Natural killer cell treated with Interleukin-12 subunit alpha and Interleukin-12 subunit beta and Interleukin-15 and Interleukin-18, amount 100 ng/mL, for 72 hours (primary cell): Measurements from ENCODE around the gene FAM163B. TPM values are rescaled to one million over a fixed set of nuclear protein-coding genes. Genes with fewer than 3 reads are reported as not detected.

Source experiments
- ATAC-seq, 2 donors: fragments of 150-1000 bp; cut with Tn5 transposase in 1 of 2; sonication (Bioruptor Pico), chemical (Tn5 transposase) in 1 of 2; 2 replicates each; pipeline ENCODE4 v1.10.0; 2021
- DNase-seq: peaks from one replicate; pipeline ENCODE4 v3.0.0; 2022; ENCODE audit warnings: low spot score
- H3K27ac Mint-ChIP-seq, 2 donors: 1 replicate in 1 of 2; 2 replicates in 1 of 2; pipeline ENCODE4 v1.8.0; 2022; ENCODE audit warnings: mixed read lengths in 2 of 2, mild to moderate bottlenecking in 1 of 2, moderate library complexity in 1 of 2
- H3K27me3 Mint-ChIP-seq, 2 donors: 1 replicate in 1 of 2; 2 replicates in 1 of 2; pipeline ENCODE4 v1.8.0; 2022; ENCODE audit warnings: mixed read lengths in 2 of 2
- H3K36me3 Mint-ChIP-seq: one replicate; pipeline ENCODE4 v1.8.0; 2022; ENCODE audit warnings: mixed read lengths
- H3K4me1 Mint-ChIP-seq, 2 donors: 1 replicate in 1 of 2; 2 replicates in 1 of 2; pipeline ENCODE4 v1.8.0; 2022; ENCODE audit warnings: low read depth in 2 of 2, mixed read lengths in 2 of 2, mild to moderate bottlenecking in 1 of 2
- H3K4me3 Mint-ChIP-seq: one replicate; pipeline ENCODE4 v1.8.0; 2022; ENCODE audit warnings: mixed read lengths
- H3K9me3 Mint-ChIP-seq: 2 replicates; pipeline ENCODE4 v1.8.0; 2022; ENCODE audit warnings: mixed read lengths
- total RNA-seq, 2 donors: library from RNA; stranded (reverse); gene quantifications; one replicate each; pipeline ENCODE4 v1.2.3, GENCODE V29; 2022

FAM163B gene
- total RNA-seq, 2 donors from 2014 or later = not detected

- Mint-ChIP-seq H3K4me1 (peaks cover 0 to 4% of the 10 kb centered on the region in 2 donors), H3K9me3 (peaks cover 4% of the 10 kb centered on the region), H3K27ac (no peak overlapping the region), H3K4me3 (no peak overlapping the region), H3K27me3 (peaks cover 19 to 22% of the 10 kb centered on the region in 2 donors), H3K36me3 (no peaks in the 10 kb centered on the region)
- no peak for ATAC-seq
- DNase-seq = no peak
Observed at GRCh38 chr9:133584559-133585476, 24.4 kb downstream of the FAM163B start.

- Mint-ChIP-seq H3K4me3 (no peak overlapping the region), H3K27me3 (peaks cover 19 to 22% of the 10 kb centered on the region in 2 donors)
- no peak for DNase-seq
Observed at GRCh38 chr9:133584167-133584558, 25.0 kb downstream of the FAM163B start.

DNA sequence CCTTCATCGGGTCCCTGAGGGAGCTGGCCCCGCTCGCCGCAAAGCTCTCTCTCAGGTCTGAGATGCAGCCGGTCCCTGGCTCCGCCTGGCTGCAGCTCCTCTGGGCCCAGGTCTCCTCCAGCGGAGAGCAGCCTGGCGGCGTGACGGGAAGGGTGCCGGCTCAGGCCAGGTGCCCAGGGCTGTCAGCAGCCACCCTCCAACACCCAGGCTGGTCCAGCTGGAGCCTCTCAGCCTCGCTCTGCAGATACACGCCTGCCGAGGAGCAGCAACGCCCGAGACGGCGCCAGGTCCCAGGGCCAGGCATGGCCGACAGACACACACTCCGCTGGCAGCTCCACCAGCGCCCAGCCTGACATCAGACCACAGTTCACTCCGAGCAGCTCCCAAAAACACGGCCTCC lies 25.6 kb downstream of the FAM163B start:
- ATAC-seq (no peak), DNase-seq (no peak)
- no peak overlapping the region for H3K4me3 Mint-ChIP-seq
- H3K27ac Mint-ChIP-seq = no peak overlapping the region
- H3K36me3 Mint-ChIP-seq = no peaks in the 10 kb centered on the region
- H3K9me3 Mint-ChIP-seq = peaks cover 4% of the 10 kb centered on the region
- H3K27me3 Mint-ChIP-seq = peaks cover 19 to 22% of the 10 kb centered on the region in 2 donors
- H3K4me1 Mint-ChIP-seq = peaks cover 0 to 3% of the 10 kb centered on the region in 2 donors

More at GRCh38 chr9:133584167-133584558, 25.0 kb downstream of the FAM163B start:
- ATAC-seq = no peak
- H3K9me3 Mint-ChIP-seq = peaks cover 4% of the 10 kb centered on the region
- no peak overlapping the region for H3K27ac Mint-ChIP-seq
- H3K4me1 Mint-ChIP-seq = peaks cover 0 to 4% of the 10 kb centered on the region in 2 donors
- H3K36me3 Mint-ChIP-seq = no peaks in the 10 kb centered on the region

DNA sequence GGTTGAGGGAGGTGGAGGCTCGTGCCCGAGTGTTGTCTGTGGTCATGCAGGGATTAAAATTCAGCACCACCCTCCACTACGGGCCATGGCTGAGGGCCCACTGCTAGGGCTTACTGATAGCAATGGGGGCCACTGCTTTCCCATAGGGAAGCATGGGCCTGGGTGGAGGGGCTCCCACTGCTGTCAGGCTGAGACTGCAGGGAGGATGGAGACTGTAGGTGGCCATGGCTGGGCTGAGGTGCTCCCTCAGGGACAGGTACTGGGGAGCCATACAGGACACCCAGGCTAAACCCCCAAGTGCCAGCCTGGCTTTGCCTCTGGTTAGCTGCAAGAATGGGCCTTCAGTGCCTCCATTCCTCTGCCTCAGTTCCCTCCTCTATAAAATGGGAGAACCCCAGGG lies 26.1 kb downstream of the FAM163B start:
- Mint-ChIP-seq H3K27me3 (peaks cover 23 to 26% of the 10 kb centered on the region in 2 donors), H3K9me3 (no peaks in the 10 kb centered on the region), H3K27ac (no peak overlapping the region), H3K4me1 (no peaks in the 10 kb centered on the region), H3K36me3 (no peaks in the 10 kb centered on the region), H3K4me3 (no peak overlapping the region)
- DNase-seq (no peak), ATAC-seq (no peak)

GRCh38 chr9:133582501-133583045 lies 26.6 kb downstream of the FAM163B start:
- Mint-ChIP-seq H3K27ac (no peak overlapping the region), H3K27me3 (peaks cover 24 to 28% of the 10 kb centered on the region in 2 donors), H3K36me3 (no peaks in the 10 kb centered on the region), H3K9me3 (no peaks in the 10 kb centered on the region), H3K4me3 (no peak overlapping the region), H3K4me1 (no peaks in the 10 kb centered on the region)
- DNase-seq (no peak), ATAC-seq (no peak)

- DNase-seq = no peak
- Mint-ChIP-seq H3K9me3 (no peaks in the 10 kb centered on the region), H3K27ac (no peak overlapping the region), H3K36me3 (no peaks in the 10 kb centered on the region), H3K4me1 (peaks cover 3% of the 10 kb centered on the region in 2 donors), H3K27me3 (peaks cover 26 to 32% of the 10 kb centered on the region in 2 donors), H3K4me3 (no peak overlapping the region)
- ATAC-seq = no peak
Observed at GRCh38 chr9:133581513-133582343, 27.5 kb downstream of the FAM163B start.

- H3K36me3 Mint-ChIP-seq = no peaks in the 10 kb centered on the region
- H3K4me3 Mint-ChIP-seq = no peak overlapping the region
- peaks cover 30 to 36% of the 10 kb centered on the region in 2 donors for H3K27me3 Mint-ChIP-seq
- no peak for ATAC-seq
- peaks cover 6 to 7% of the 10 kb centered on the region in 2 donors for H3K4me1 Mint-ChIP-seq
- H3K9me3 Mint-ChIP-seq = no peaks in the 10 kb centered on the region
- no peak for DNase-seq
- no peak overlapping the region for H3K27ac Mint-ChIP-seq
Observed at GRCh38 chr9:133581011-133581410, 28.2 kb downstream of the FAM163B start.

DNA sequence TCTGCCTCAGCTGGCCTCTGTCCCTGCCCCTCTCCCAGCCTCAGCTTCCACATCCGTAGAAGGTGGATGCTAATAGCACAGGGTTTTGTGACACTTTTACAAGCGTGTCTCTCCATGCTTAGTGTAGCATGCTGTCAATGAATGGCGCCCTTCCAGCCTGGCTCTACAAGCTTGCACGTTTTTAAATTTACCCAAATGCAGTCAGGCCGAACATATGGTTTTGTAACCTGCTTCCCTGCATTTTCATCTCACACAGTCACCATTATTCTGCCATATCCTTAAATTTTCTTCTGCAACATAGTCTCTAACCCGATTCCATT lies 28.8 kb downstream of the FAM163B start:
- H3K27me3 Mint-ChIP-seq = peaks cover 34 to 36% of the 10 kb centered on the region in 2 donors

GRCh38 chr9:133579601-133580418 lies 29.4 kb downstream of the FAM163B start:
- H3K9me3 Mint-ChIP-seq = no peaks in the 10 kb centered on the region
- peaks cover 35 to 36% of the 10 kb centered on the region in 2 donors for H3K27me3 Mint-ChIP-seq
- H3K27ac Mint-ChIP-seq = no peak overlapping the region
- no peaks in the 10 kb centered on the region for H3K36me3 Mint-ChIP-seq
- H3K4me3 Mint-ChIP-seq = no peak overlapping the region
- H3K4me1 Mint-ChIP-seq = peaks cover 6 to 7% of the 10 kb centered on the region in 2 donors
- ATAC-seq = no peak
- DNase-seq = no peak

More for the DNA sequence above, 28.8 kb downstream of the FAM163B start:
- Mint-ChIP-seq H3K4me3 (no peak overlapping the region), H3K36me3 (no peaks in the 10 kb centered on the region), H3K9me3 (no peaks in the 10 kb centered on the region), H3K4me1 (peaks cover 6 to 7% of the 10 kb centered on the region in 2 donors), H3K27ac (no peak overlapping the region)
- DNase-seq = no peak
- no peak for ATAC-seq

GRCh38 chr9:133578524-133579441 lies 30.4 kb downstream of the FAM163B start:
- no peak overlapping the region for H3K4me3 Mint-ChIP-seq
- peaks cover 29 to 30% of the 10 kb centered on the region in 2 donors for H3K27me3 Mint-ChIP-seq
- H3K9me3 Mint-ChIP-seq = no peaks in the 10 kb centered on the region
- DNase-seq = no peak
- ATAC-seq = no peak
- peaks cover 6 to 7% of the 10 kb centered on the region in 2 donors for H3K4me1 Mint-ChIP-seq
- H3K36me3 Mint-ChIP-seq = no peaks in the 10 kb centered on the region
- no peak overlapping the region for H3K27ac Mint-ChIP-seq

- Mint-ChIP-seq H3K36me3 (no peaks in the 10 kb centered on the region), H3K9me3 (no peaks in the 10 kb centered on the region), H3K27ac (no peak overlapping the region), H3K27me3 (peaks cover 29 to 30% of the 10 kb centered on the region in 2 donors), H3K4me3 (no peak overlapping the region), H3K4me1 (peaks cover 6 to 7% of the 10 kb centered on the region in 2 donors)
- ATAC-seq (no peak), DNase-seq (no peak)
Observed at GRCh38 chr9:133577737-133578112, 31.5 kb downstream of the FAM163B start.
